OCI-LY7 (cell line): ENCODE results near the gene CTNNA1. TPM values are rescaled to one million over a fixed set of nuclear protein-coding genes. Genes with fewer than 3 reads are reported as not detected.
"Not testable (repeated sequence)": the region's sequence is repeated elsewhere in the genome, so short reads cannot be mapped to it uniquely, and the experiment has no call there.

Experiments
- BruUV-seq: library from RNA; stranded (reverse); fragments of 400-500 nt; replicated peaks from 2 replicates; lab custom pipeline; 2021; lab: Mats Ljungman, UMichigan
- CTCF ChIA-PET: fragments of 300-600 bp; sonication (Branson Sonifier 250); formaldehyde crosslinking; loops from one replicate; lab custom pipeline; 2022; ENCODE audit warnings: antibody characterized with exemption; ENCODE audit not compliant: unreplicated experiment; lab: Charles Lee
- POLR2A ChIA-PET: fragments of 300-600 bp; sonication (Branson Sonifier 250); formaldehyde crosslinking; loops from one replicate; lab custom pipeline; 2022; ENCODE audit warnings: antibody characterized with exemption; lab: Charles Lee
- DNase-seq: peaks from one replicate; pipeline ENCODE4 v3.0.0-alpha.2; 2015; ENCODE audit warnings: low spot score
- H2AFZ ChIP-seq: fragments of 200-600 bp; sonication (generic), shearing (Covaris generic); 2 replicates; pipeline ENCODE4 v1.6.1; 2014; ENCODE audit warnings: mild to moderate bottlenecking, antibody characterized with exemption, low read length, moderate library complexity
- H3K27ac ChIP-seq: fragments of 200-600 bp; sonication (generic); 2 replicates; pipeline ENCODE4 v1.5.1; 2014; ENCODE audit warnings: mixed run types, low read depth, mild to moderate bottlenecking, moderate library complexity, low read length, inconsistent platforms; ENCODE audit not compliant: poor library complexity, severe bottlenecking
- H3K36me3 ChIP-seq: fragments of 200-600 bp; sonication (generic); 2 replicates; pipeline ENCODE4 v1.6.1; 2014; ENCODE audit warnings: mild to moderate bottlenecking, antibody characterized with exemption, low read length, moderate library complexity, mixed read lengths; ENCODE audit not compliant: insufficient read depth
- H3K4me1 ChIP-seq: fragments of 200-600 bp; sonication (generic); 2 replicates; pipeline ENCODE4 v1.5.1; 2014; ENCODE audit warnings: mild to moderate bottlenecking, low read length; ENCODE audit not compliant: insufficient read depth, poor library complexity, severe bottlenecking
- H3K4me2 ChIP-seq: fragments of 200-600 bp; sonication (generic); 2 replicates; pipeline ENCODE4 v1.6.1; 2014; ENCODE audit warnings: mild to moderate bottlenecking, low read length
- H3K4me3 ChIP-seq: fragments of 200-600 bp; sonication (generic); 2 replicates; pipeline ENCODE4 v1.5.1; 2014; ENCODE audit warnings: mild to moderate bottlenecking, low read depth, low read length; ENCODE audit not compliant: poor library complexity, severe bottlenecking
- H3K79me2 ChIP-seq: fragments of 200-600 bp; sonication (generic); 2 replicates; pipeline ENCODE4 v1.6.1; 2016; ENCODE audit warnings: low read depth, mild to moderate bottlenecking, low read length, moderate library complexity, mixed read lengths; ENCODE audit not compliant: insufficient read depth
- H3K9me2 ChIP-seq: fragments of 200-600 bp; sonication (generic); 2 replicates; pipeline ENCODE4 v1.6.1; 2016; ENCODE audit warnings: mild to moderate bottlenecking, low read length, mixed read lengths; ENCODE audit not compliant: insufficient read depth
- H3K9me3 ChIP-seq: fragments of 200-600 bp; sonication (generic); 2 replicates; pipeline ENCODE4 v1.6.1; 2014; ENCODE audit warnings: mild to moderate bottlenecking, mixed run types, low read length, mixed read lengths
- H4K20me1 ChIP-seq: fragments of 200-600 bp; sonication (generic); 2 replicates; pipeline ENCODE4 v1.6.1; 2014; ENCODE audit warnings: mild to moderate bottlenecking, antibody characterized with exemption, low read length, moderate library complexity, mixed read lengths; ENCODE audit not compliant: insufficient read depth
- EZH2phosphoT487 ChIP-seq: fragments of 200-600 bp; sonication (generic); IDR thresholded peaks from 2 replicates; pipeline ENCODE4 v1.6.1; 2018; ENCODE audit warnings: low read depth, borderline replicate concordance, mild to moderate bottlenecking, mixed run types, antibody characterized with exemption, low read length, moderate library complexity, mixed read lengths
- intact Hi-C: fragments of 100-400 bp; cut with micrococcal nuclease; formaldehyde crosslinking; loops from one replicate; pipeline ENCODE4 v1.10.0; 2022; ENCODE audit not compliant: unreplicated experiment
- total RNA-seq, 2 experiments: library from RNA; depleted of rRNA in 1 of 2; stranded (reverse); fragments of >200 nt in 1 of 2; shearing (Covaris generic) in 1 of 2; gene quantifications; 2 replicates each; pipeline ENCODE4 v1.2.3, GENCODE V29; 2014 to 2022
- TF ChIP-seq, protein P1 (sequence below): fragments of 200-600 bp; sonication (generic); conservative IDR thresholded peaks from 2 replicates; pipeline ENCODE4 v1.5.1; 2014; ENCODE audit warnings: mild to moderate bottlenecking, antibody characterized with exemption, low read length, moderate library complexity, mixed read lengths

The CTNNA1 gene
- total RNA-seq, 2 experiments from 2014 or later = 40.4 to 42.7 TPM

DNA sequence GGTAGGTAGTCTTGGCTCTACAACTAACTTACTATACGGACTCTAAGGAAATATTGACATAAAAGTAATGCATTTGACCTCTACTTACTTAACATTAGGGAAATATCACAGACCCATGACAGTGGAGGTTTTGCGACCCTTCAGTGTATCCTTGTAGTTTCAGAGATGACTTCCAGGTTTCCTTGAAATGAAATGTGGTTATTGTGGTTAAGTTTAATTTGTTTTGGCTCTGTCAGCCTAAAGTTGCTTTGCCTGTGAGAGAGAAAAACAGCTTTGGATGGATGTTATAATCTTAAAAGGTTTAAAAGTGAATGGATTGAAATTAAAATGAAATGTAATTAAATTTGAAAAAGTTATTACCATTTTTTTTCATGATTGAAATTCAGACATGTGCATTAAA, 79.0 kb downstream of the CTNNA1 start:
- POLR2A ChIA-PET = no interaction called here
- Histone ChIP-seq H3K36me3 (no peaks in the 10 kb centered on the region), H3K4me1 (no peaks in the 10 kb centered on the region), H3K9me3 (no peaks in the 10 kb centered on the region), H3K4me2 (no peak overlapping the region), H3K4me3 (no peak overlapping the region), H3K79me2 (no peaks in the 10 kb centered on the region), H3K27ac (no peak overlapping the region), H3K9me2 (no peaks in the 10 kb centered on the region), H4K20me1 (no peaks in the 10 kb centered on the region), H2AFZ (no peak overlapping the region)
- intact Hi-C loops = no loop called here
- no TSS peak for BruUV-seq
- CTCF ChIA-PET = no interaction called here
- TF ChIP-seq, protein P1, sequence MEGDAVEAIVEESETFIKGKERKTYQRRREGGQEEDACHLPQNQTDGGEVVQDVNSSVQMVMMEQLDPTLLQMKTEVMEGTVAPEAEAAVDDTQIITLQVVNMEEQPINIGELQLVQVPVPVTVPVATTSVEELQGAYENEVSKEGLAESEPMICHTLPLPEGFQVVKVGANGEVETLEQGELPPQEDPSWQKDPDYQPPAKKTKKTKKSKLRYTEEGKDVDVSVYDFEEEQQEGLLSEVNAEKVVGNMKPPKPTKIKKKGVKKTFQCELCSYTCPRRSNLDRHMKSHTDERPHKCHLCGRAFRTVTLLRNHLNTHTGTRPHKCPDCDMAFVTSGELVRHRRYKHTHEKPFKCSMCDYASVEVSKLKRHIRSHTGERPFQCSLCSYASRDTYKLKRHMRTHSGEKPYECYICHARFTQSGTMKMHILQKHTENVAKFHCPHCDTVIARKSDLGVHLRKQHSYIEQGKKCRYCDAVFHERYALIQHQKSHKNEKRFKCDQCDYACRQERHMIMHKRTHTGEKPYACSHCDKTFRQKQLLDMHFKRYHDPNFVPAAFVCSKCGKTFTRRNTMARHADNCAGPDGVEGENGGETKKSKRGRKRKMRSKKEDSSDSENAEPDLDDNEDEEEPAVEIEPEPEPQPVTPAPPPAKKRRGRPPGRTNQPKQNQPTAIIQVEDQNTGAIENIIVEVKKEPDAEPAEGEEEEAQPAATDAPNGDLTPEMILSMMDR = no peak
- DNase-seq = no peak

DNA sequence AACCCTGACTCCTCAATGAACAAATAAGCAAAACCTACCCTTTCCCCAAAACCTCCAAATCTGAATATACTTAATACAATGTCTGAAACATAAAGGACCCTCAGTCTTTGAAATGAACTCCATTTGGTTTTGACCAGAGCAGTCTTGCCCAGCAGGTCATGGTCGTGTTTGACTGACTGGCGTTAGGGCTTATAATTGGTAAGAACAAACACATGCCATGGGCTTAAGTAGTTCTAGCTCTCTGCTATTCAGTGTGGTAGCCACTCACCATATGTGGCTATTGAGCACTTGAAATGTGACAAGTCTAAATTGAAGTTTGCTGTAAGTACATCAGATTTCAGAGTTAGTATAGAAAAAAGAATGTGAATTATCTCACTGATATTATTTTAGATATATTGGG, 79.9 kb downstream of the CTNNA1 start:
- Histone ChIP-seq H3K36me3 (no peaks in the 10 kb centered on the region), H4K20me1 (no peaks in the 10 kb centered on the region), H3K4me3 (no peak overlapping the region), H3K79me2 (no peaks in the 10 kb centered on the region), H3K4me2 (no peak overlapping the region), H2AFZ (no peak overlapping the region), H3K27ac (no peak overlapping the region), H3K9me3 (no peaks in the 10 kb centered on the region), H3K4me1 (no peaks in the 10 kb centered on the region), H3K9me2 (no peaks in the 10 kb centered on the region)
- DNase-seq = no peak
- intact Hi-C loops = no loop called here
- no peak for TF ChIP-seq EZH2phosphoT487
- TF ChIP-seq, protein P1 = no peak
- no TSS peak for BruUV-seq
- ChIA-PET CTCF (no interaction called here), POLR2A (interaction anchor here (1.1 kb wide), 1 partner anchor 11 kb away, joined by 4 read pairs; no protein-coding TSS in a partner anchor)

DNA sequence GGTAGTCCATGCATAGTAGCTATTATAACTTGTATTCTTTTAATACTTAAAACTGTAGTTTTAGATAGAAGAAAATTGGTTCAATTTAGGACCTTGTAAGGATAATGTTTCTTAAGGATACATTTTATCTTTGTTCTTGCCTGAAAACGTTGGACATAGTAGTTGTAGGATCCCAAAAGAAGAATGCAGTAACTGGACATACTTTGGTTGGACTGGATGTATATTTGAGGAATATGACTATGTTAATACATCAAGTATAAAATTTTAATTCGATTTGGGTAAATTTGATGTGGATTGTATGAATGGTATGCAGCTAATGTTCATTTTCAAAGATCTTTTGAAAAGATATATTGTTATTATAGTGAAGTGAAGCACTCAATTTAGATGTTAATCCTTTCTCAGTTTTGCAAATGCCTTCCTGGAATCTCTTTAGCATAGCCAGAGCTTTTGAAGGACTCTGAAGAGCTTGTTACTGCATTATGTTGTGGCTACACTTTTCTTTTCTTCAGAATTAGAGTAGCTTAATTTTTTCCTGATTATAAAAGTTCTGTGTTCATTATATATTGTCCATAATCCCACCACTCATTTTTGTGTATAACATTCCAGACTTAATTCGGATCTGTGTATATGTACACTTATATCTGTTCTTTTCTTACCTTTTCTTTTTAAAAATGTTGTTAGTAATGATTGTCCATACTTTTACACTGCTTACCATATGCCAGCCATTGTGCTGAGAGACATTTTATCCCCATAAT, 80.7 kb downstream of the CTNNA1 start:
- intact Hi-C loops = no loop called here
- no peak overlapping the region for H3K27ac ChIP-seq
- no peaks in the 10 kb centered on the region for H3K4me1 ChIP-seq
- no peaks in the 10 kb centered on the region for H3K36me3 ChIP-seq
- BruUV-seq = no TSS peak
- H3K9me2 ChIP-seq = no peaks in the 10 kb centered on the region
- no peak overlapping the region for H2AFZ ChIP-seq
- H3K9me3 ChIP-seq = no peaks in the 10 kb centered on the region
- DNase-seq = no peak
- H4K20me1 ChIP-seq = no peaks in the 10 kb centered on the region
- no peak overlapping the region for H3K4me2 ChIP-seq
- no peak overlapping the region for H3K4me3 ChIP-seq
- no peaks in the 10 kb centered on the region for H3K79me2 ChIP-seq
- TF ChIP-seq EZH2phosphoT487 = no peak
- TF ChIP-seq, protein P1 = no peak
- CTCF ChIA-PET = no interaction called here
- POLR2A ChIA-PET = interaction anchor here (0.5 to 1.1 kb wide), 4 partner anchors 12 to 328 kb away, joined by 3 to 6 read pairs (median 5); no protein-coding TSS in a partner anchor

DNA sequence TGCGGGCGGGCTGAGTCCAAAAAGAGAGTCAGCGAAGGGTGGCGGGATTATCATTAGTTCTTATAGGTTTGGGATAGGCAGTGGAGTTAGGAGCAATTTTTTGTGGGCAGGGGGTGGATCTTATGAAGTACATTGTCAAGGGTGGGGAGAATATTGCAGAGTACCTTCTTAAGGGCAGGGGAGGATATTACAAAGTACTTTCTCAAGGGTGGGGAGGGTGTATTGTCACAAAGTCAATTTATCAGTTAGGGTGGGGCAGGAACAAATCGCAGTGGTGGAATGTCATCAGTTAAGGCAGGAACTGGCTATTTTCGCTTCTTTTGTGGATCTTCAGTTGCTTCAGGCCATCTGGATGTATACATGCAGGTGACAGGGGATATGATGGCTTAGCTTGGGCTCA, 81.6 kb downstream of the CTNNA1 start:
- H3K4me2 ChIP-seq, H3K36me3 ChIP-seq, H2AFZ ChIP-seq, H3K9me3 ChIP-seq, DNase-seq, H3K27ac ChIP-seq, H3K4me3 ChIP-seq, CTCF ChIA-PET, H4K20me1 ChIP-seq, H3K4me1 ChIP-seq, H3K9me2 ChIP-seq, H3K79me2 ChIP-seq, intact Hi-C loops, BruUV-seq: not testable (repeated sequence)
- POLR2A ChIA-PET = interaction anchor here (0.6 kb wide), 1 partner anchor 127 kb away, joined by 3 read pairs; no protein-coding TSS in a partner anchor
